ENCODE measurements around the gene BAHCC1. TPM values are rescaled to one million over a fixed set of nuclear protein-coding genes. Genes with fewer than 3 reads are reported as not detected.

BAHCC1 gene
- total RNA-seq, 1 experiment from 2014 or later: 0.31 TPM

DNA sequence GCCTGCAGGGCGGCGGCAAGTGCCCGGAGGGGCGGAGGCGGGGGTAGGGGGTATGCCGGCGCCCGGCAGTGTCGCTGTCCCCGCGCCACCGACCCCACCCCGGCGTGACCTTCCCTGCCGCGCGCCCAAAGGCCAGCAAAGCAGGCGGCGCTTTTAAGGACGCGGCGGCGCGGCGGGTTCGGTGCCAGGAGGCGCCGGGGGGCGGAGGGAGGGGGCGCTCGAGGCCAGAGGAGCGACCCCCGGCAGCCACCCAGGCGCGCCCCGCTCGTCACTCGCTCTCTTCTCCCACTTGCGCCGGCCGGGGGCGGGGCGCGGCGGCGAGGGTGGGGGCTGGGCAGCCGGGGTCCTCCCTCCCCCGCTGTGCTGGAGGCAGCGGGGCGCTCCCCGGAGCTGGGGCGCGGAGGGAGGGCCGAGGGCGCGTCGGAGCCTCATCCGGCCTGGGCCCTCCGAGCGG is 8.6 kb upstream of the BAHCC1 start:
- DNase-seq (ENCODE audit: low spot score): no peak

DNA sequence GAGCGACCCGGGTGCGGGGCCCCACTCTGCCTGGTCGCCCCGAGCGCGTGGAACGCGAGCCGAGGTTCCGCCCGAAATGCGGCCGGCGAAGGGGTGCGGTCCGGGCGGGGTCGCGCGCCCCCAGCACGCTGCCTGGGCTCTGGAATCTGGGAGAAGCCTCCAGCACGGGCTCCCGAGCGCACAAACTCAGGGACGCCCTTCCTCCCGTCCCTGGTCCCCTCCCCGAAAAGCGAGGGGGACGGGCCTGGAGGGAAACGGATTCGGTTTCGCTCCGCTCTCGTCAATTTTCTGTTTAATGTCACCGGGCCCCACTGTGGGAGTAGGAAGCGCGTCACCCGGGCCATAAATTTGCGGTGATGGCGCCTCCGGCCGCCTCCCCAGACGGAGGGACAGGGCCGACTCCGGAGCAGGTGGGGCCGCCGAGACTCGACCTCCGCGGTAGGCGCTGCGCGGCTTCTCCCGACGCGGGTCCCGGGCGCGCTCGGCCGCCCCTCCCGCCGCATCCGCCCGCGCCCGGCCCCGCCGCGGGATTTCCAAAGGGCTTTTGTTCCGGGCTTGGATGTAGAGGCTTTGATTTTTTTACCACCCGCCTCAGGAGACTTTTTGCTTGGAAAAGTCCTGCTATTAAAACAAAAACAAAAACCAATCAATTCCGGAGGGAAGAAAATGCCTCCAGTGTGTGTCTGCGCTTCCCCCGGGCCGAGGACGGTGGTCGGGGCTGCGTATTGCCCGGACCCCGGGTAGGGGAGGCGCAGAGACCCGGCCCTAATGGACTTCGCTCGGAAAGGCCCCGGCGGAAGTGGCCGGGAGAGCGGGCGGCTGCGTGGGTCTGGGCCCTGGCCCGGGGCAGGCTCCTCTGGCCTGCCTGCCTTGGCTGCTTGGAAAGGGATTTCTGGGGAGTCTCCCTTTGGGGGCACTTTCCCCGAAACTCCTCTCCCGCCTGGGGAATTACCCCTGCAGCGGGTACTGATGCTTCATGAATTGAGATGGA is 7.9 kb upstream of the BAHCC1 start:
- peak; percentile 16 for DNase-seq (ENCODE audit: low spot score)

DNA sequence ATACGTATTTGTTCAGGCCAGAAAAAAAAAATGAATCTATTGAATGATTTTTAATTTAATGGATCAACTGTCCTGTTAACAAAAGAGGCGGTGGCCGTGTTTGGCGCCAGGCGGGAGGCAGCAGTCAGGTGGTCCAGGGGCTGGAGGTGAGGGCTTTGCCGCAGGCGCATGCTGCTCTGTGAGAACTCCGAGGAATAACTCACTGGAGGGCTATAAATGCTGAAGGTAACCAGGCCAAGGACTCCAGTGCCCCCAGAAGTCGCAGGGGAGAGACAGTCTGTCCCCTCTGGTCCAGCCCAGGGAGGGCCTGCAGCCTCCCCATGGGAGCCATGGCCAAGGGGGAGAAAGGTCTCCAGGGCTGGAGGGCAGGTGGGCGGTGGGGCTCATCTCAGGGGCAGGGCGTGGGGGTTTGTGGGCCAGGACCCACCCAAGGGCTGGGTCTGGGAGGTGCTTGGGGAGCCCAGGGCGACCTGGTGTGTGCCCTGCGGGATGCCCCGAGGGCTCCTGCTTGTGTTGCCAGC is 7.1 kb upstream of the BAHCC1 start:
- no peak for DNase-seq (ENCODE audit: low spot score)

DNA sequence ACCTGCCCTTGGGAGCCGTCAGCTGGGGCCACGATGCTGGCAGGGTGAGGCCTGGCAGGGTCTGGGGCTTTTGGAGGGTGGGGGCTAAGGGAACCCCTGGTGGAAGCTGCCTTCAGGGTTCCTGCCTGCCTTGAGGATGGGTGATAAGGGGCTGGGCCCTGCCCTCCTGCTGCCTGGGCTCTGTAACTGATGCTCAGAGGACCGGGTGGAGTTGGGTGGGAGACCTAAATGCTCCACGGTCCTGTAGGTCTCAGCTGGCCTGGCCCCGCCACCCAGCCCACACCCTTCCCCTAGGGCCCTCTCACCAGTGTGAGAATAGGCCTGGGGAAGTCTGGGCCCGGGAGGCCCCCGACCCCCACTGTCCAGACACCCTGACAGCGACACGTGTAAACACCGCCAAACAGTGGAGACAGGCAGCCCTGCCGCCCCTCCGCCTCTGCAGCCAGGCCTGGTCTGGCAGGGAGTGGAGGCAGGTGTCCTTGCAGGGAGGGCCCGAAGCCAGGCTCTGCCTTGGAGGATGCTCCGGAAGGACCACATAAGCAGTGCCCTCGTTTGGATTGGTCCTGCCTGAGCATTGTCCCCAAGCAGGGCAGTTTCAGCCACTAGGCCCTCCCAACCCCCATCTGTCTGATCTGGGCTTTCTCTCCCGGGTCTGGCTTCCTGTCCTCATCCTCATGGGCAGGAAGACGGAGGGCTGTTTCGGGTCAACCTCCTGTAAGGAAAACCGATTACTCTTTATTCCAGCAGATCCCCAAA is 6.5 kb upstream of the BAHCC1 start:
- DNase-seq (ENCODE audit: low spot score): no peak

DNA sequence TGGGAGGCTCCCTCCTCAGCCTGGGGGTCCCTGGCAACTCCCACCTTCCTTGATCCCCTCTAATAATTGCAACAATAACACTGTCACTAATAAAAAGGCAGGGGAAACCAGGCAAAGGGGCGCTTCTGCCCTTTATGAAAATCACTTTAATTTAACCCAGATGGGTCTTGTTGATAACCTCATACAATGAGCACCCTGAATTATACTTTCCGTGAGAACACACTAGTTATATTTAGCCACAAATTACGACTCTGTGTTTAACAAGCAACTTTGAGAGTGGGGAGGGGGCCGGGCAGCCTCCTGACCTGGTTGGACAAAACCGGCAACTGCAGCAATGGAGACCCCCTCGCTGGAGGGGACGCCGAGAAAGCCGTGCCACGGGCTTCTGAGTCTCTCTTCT is 5.7 kb upstream of the BAHCC1 start:
- DNase-seq (ENCODE audit: low spot score): no peak

DNA sequence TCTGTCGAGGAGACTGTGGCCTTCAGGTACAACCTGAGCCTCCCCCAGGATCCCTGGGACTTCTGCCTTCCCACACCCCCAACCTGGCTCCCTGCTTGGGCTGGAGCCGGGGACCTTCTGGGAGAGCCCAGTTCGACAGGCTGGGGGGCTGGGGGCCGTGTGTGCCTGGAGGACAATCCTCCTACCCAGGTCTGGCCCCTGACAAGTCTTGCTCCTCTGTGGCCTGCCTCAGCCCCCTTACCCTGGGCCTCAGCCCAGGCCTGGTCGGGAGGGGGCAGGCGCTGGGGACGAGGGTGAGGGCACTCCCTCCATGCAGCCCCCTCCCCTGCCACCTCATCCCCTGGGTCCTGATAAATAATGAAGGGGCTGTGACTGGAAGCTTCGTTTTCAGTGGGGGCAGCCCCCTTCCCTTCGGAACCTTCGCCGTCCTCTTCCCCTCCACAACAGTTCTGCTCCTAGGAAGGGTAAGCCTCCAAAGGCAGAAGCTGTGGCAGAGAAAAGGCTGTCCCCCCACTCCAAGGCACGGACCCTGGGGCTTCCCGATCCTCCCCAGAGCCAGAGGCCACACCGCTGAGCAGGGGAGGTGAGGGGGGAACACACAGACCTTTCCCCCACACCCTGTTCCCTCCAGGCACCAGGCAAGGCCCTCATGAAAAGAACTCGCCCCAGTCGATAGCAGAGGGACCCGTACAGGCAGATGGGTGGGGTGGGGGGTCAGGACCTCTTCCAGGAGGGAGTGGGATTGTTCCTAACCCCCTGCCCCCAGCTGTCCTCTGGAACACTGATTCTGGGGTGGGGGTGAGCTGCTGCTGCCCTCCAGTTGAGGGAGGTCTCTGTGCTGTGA is 5.0 kb upstream of the BAHCC1 start:
- no peak for DNase-seq (ENCODE audit: low spot score)

DNA sequence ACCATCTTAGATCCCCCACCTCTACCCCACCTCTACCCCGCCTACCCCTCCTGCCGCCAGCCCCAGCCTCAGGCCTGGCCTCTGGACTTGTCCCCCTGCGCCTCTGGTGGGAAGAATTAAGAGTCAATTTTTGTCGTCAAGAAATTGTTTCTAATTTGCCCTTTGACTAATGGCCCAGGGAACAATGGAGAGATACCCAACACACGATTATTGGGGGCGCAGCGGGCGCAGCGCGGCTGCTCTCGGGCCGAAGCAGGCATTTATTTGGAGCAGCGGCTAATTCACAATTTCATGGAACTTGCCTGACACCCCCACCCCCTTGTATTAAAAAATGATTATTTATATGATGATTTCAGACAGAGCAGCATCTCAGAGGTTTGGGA is 4.4 kb upstream of the BAHCC1 start:
- DNase-seq (ENCODE audit: low spot score): no peak

DNA sequence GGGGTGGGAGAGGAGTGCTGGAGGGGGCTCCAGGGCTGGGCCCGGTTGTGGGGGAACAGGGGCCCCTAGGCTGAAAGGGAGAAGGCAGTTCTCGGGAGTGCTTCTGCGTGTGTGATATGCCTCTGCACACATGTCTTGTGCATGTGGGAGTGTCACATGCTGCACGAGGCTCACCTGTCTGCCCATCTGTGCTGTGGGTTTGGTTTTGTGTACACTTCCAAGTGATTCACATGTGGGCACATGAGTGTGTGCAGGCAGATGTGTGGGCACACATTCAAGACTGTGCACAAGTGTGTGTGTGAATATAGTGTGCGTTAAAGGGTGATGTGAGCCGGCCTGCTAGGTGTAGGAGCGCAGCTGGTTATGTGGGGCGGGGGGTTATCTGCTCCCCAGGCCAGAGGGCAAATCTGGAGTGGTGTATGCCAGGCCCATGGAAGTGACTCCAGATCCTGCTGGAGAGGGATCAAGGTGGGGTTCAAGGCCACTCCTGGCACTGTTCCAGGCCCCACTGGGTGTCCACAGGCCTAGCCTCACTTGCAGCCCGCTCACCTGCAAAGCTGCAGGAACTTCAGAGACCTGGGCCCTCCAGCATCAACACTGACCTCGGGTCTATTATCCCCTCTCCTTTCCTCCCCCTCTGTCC is 3.8 kb upstream of the BAHCC1 start:
- DNase-seq (ENCODE audit: low spot score): no peak

DNA sequence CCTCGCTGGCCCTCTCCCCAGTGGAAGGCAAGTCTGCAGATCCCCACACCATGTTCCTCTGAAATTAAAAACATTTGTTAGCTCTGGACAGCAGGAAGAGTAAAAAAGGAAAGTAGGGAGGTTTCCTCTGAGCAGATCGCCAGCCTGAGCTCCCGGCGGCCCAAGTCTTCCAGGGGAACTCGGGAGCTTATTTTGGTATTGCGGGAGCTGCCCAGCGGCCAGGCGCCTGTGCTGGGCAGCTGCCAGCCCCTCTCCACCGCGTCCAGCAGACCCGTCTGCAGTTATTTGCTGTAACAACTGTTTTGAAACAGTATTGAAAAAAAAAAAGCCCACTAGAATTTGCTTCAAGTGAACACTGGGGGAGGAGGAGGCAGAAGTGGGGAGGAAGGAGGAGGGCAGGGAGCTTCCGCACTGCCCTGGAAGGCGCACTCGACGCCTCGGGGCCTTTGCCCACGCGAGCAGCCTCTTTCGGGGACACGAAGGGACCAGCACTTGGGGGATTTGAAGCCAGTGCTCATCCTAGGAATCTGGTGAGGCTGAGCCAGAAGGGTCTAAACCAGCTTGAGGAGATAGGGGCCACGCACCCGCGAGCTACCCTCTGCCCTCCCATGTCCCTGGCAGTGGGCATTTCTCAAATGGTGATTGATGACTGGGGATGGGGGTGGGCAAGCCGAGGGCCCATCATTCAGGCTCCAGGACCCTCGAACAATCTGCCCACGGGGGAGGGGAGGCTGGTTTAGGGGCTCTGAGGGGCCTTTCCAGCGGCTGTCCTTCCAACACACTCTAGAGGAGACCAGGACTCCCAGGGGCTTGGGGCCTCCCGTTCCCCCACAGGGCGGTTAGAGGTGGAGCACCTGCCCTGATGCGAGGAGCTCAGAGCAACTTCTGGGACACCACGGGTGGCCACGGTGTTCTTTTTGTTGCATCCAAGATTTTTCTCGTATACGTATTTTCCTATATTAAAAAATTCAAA is 3.0 kb upstream of the BAHCC1 start:
- DNase-seq (ENCODE audit: low spot score): no peak

DNA sequence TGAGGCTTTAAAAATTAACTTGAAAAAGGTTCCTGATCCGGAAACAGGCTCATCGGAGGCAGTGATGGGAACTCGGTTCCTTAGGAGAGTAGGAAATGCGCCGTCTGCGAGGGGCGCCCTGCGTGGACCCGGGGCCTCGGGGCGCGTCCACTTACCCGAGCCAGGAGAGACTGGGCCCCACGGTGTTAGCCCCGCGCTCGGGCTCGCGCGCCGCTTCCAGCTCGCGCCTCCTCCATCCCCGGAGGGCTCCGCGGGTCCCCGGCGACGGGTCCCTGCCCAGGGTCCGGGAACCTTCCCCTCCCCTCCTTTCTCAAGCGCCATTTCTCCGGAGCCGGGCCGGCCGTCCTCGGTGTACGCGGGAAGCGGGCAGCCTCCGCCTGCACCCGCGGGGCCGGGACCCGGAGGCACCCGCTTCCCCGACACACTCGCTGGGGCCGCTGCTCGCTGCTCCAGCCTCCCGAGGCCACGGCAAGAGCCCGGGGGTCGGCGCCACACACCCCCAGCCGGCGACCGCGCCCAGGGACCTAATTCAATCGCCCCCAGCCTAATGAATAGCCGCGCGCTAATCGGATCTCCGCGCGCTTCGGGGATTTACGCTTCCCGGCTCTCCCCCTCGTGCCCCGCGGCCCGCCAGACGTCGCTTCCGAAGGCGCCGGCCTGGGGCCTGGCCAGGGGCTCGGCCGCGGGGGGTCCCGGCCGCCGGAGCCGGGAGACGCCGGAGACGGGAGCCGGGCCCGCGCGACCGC is 2.2 kb upstream of the BAHCC1 start:
- DNase-seq (ENCODE audit: low spot score): no peak

DNA sequence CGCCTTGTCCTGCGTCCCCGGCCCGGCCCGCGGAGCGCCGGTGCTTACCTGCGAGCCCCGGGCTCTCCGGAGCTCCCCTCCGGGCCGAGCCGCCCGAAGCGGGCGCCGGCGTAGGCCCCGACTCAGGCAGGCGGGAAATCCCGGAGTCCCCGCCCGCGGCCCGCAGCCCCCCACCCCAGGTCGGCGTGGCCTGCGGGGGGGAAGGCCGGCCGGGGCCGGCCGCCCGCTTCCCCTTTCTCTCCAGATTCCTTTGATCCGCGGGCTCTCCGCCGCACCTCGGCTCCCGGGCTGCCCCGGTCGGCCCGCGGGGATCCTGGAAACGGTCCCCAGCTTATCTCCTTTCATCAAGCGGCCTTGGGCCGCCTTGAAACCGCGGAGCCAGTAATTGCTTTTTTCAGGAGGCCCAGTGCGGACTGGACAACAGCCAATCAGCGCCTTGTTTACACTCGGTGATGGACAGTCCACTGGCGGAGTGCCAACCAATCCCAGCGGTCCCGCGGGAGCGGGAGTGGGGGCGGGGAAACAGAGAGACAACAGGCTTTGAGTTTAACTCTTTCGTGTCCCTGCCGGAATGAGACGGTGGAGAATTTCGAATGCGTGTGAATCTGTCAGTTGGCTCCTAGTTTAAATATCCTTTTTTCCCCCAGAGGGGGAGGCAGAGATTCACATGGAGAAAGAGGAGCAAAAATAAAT is 1.4 kb upstream of the BAHCC1 start:
- DNase-seq (ENCODE audit: low spot score): peak; percentile 98

DNA sequence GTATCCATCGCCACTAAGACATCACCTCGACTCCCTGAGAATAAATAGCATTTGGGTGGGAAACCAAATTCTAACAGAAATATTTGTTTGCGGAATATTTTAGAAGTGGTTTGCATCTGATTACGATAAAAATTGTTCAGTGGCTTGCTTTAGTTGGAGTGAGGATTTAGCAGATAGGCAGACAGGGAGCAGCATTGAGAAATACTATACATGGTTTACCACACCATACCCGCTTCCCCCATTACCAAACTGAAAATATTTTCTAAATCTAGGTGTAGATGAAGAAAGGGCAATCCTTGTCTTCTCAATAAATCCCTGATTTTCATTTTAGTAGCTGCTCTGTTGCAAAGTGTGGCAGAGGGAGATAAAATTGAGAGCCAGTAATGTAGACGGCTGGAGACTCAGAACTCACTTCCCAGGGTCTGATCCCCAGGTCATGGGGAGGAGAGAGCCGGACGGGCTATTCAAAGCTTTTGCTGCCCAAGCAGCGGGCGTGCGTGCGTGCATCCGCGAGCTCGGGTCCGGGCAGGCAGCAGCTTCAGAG is 808 bp upstream of the BAHCC1 start:
- DNase-seq (ENCODE audit: low spot score): no peak

DNA sequence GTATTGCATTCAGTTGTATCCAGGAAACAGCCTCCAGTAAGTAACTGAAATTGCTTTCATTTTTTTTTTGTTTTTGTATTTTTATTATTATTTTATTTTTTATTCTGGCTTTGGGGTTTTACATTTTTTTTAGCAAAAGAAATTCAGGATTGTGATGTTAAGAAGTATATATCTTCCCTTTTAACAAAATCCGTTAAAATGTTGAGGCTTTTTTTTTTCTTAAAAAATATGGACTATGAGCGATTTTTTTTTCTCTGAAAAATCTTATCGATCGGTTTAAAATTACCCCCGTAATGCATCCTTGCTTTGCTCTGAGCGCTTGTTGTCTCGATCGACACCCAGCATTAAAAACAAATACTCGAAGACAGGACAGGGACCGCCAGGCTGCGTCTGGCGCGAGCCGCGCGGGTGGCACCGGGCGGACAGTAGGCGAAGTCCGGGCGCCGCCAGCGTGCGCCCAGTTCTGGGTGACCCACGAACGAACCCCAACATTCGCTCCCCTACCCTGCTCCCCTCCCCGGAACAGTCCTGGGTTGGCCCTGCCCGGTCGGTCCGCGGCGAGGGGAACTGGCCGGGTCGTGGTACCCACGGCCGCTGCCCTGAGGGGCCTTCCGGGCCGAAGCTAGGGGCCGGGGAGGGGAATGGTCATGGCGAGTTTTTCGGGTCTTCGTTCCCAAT is 482 bp downstream of the BAHCC1 start:
- DNase-seq (ENCODE audit: low spot score): no peak

DNA sequence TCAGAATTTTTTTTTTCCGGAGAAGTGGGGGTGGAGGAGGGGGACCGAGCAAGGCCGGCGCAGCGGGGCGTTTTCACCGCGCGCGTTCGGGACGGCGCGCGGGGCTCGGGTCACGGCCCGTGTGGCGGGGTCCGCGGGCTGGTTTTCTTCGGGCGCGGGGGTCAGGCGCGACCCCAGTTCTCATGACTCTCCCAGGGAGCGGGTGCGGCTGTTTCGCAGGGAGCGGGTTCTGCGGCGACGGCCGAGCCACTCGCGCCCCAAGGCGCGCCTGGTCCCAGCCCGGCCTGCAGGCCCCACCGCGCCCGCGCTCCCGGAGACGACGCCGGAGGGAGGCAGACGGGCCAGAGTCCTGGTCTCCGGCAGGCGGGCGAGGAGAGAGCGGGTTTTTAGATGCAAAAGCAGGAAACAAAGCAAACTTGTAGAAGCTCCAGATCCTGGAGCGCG is 1.0 kb downstream of the BAHCC1 start:
- DNase-seq (ENCODE audit: low spot score): no peak

DNA sequence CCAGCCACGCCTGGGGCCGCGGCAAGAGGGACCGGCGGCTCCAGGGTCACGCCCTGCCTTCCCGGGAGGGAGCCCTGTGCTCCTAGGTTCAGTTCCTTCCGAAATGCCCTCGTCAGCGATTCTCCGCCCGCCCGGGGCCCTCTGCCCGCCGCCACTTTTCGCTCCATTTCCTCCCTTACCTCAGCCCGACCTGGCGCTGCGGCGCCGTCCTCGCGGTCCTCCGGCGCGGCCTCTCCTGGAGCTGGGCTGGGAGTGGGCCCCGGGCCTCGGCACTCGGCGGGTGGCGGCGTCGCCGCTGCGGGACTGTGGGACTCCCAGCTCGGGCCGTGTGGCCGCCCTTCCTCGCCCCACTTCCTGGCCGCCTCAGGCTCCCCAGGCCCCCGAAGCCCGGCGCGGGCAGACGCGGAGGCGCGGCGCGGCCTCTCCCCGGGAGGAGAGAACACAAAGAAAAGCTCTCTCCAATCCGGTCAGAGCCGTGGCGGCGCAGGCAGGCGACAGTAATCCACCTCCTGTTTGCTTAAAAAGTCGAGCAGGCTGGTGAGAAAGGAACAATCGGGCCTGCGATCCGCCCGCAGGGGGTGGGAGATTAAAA is 1.6 kb downstream of the BAHCC1 start:
- peak; percentile 41 for DNase-seq (ENCODE audit: low spot score)

DNA sequence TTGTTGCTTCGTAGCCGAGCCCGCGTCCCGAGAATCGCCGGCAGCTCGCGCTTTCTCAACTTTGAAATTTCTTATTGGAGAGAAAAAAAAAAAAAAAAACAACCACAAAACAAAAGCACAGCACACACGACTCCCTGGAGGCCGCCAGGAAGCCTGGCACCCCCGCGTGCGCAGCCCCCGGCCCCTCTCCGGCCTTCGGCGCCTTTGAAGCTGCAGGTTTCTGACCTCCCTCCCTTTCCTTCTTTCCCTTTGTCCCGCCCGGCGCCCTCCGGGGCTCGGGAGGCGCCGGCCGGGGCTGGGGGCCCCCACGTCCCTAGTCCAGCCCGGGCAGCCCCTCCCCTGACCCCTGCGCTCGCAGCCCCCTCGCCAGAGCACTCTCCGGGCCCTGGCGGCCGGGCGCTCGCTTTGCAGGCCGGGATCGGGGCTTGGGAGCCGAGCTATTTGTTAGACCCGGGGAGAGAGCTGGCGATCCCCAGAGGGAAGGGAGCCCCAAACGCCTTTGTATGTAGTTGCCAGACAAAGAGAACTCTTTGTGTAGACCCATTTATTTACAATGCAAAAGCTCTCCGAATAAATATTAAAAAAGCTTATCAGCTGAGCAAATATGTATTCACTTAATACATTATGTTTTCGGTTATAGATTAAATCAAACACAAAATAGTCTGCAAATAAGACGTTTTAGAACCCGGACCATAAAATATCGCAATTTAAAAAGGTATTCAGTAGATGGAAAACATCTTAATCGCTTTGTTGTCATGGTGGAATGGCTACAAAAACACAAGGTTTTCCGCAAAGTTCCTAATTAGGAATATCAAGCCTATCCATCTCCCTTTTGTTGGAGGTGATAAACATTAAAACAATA is 2.3 kb downstream of the BAHCC1 start:
- DNase-seq (ENCODE audit: low spot score): no peak
